ENCODE measurements around the gene NUP133. TPM values are rescaled to one million over a fixed set of nuclear protein-coding genes. Genes with fewer than 3 reads are reported as not detected.

The NUP133 gene
- total and polyA plus RNA-seq, 10 of the 15 experiments (the other 5 are each of a cell fraction or from before 2014, with no cell fraction given): 10.9 to 45.4 (median 29.2) TPM

GRCh38 chr1:229536982-229537381, 28.8 kb upstream of the NUP133 start:
- ChIA-PET RAD21 (ENCODE audit: unreplicated experiment) (no interaction called here), SMC1A (ENCODE audit: uncharacterized antibody, unreplicated experiment) (interaction anchor here (0.6 kb wide), 1 partner anchor 41 kb away, joined by 4 read pairs; no protein-coding TSS in a partner anchor), POLR2A (no interaction called here), CTCF (interaction anchor here (0.5 to 1.2 kb wide), 3 partner anchors 10 to 982 kb away, joined by 3 to 4 read pairs (median 3); no protein-coding TSS in a partner anchor)
- ATAC-seq (no peak; the same call in 2 of the 3 replicates), FAIRE-seq (no peak), DNase-seq (ENCODE audit: low read depth, low spot score) (no peak)
- intact Hi-C loops (cut with micrococcal nuclease; ENCODE audit: unreplicated experiment): no loop called here
- Histone ChIP-seq H3K4me2 (ENCODE audit: control insufficient read depth, insufficient read depth) (no peak overlapping the region), H3K27ac (ENCODE audit: control insufficient read depth, insufficient read depth) (no peak overlapping the region), H3K79me2 (ENCODE audit: control insufficient read depth, insufficient read depth, low read length) (no peaks in the 10 kb centered on the region), H2AFZ (ENCODE audit: control insufficient read depth, low read depth, low read length) (no peak overlapping the region), H3K4me3 (no peak overlapping the region), H3K9me3 (replicated peaks; ENCODE audit: control insufficient read depth, insufficient read depth, low read length) (no peaks in the 10 kb centered on the region), H3K4me1 (ENCODE audit: control insufficient read depth, insufficient read depth, low read length) (no peaks in the 10 kb centered on the region), H3K9ac (ENCODE audit: control insufficient read depth, insufficient read depth, low read length) (no peak overlapping the region), H3K27me3 (replicated peaks in 1 of 2; ENCODE audit: control insufficient read depth in 2 of 2, insufficient read depth in 2 of 2, low read length in 1 of 2) (no peaks in the 10 kb centered on the region), H3K36me3 (ENCODE audit: control insufficient read depth in 2 of 2, insufficient read depth in 2 of 2, low read length in 1 of 2) (peaks cover 4 to 7% of the 10 kb centered on the region in 2 experiments), H4K20me1 (ENCODE audit: control insufficient read depth, insufficient read depth) (no peaks in the 10 kb centered on the region)
- no TSS peak for BruUV-seq (replicated peaks)
- in situ Hi-C loops (cut with MboI): no loop called here
- TF ChIP-seq CBX3 (IDR thresholded peaks at IDR 0.05; ENCODE audit: borderline replicate concordance, low read depth) (no peak), NFXL1 (IDR thresholded peaks at IDR 0.05; ENCODE audit: borderline replicate concordance) (no peak), ZBTB40 (IDR thresholded peaks at IDR 0.05; ENCODE audit: borderline replicate concordance) (no peak), EP300 (IDR thresholded peaks at IDR 0.05; ENCODE audit: borderline replicate concordance in 1 of 2, control insufficient read depth in 1 of 2, low read depth in 2 of 2, low read length in 2 of 2) (no peak), POLR2AphosphoS5 (IDR thresholded peaks at IDR 0.05; ENCODE audit: low read length) (no peak), SUZ12 (IDR thresholded peaks at IDR 0.05; ENCODE audit: unreplicated experiment) (no peak), ZNF592 (IDR thresholded peaks at IDR 0.05) (no peak), GATAD2B (conservative IDR thresholded peaks at IDR 0.05; ENCODE audit: low read depth) (no peak), ZNF384 (IDR thresholded peaks at IDR 0.05; ENCODE audit: borderline replicate concordance, low read depth, low read length) (no peak), ASH2L (IDR thresholded peaks at IDR 0.05; ENCODE audit: borderline replicate concordance, low read depth) (no peak), MYC (IDR thresholded peaks at IDR 0.05; ENCODE audit: insufficient read depth, insufficient read length, insufficient replicate concordance, low read length, severe bottlenecking) (no peak), ZNF622 (IDR thresholded peaks at IDR 0.05) (no peak)
- TF ChIP-seq, protein P1, sequence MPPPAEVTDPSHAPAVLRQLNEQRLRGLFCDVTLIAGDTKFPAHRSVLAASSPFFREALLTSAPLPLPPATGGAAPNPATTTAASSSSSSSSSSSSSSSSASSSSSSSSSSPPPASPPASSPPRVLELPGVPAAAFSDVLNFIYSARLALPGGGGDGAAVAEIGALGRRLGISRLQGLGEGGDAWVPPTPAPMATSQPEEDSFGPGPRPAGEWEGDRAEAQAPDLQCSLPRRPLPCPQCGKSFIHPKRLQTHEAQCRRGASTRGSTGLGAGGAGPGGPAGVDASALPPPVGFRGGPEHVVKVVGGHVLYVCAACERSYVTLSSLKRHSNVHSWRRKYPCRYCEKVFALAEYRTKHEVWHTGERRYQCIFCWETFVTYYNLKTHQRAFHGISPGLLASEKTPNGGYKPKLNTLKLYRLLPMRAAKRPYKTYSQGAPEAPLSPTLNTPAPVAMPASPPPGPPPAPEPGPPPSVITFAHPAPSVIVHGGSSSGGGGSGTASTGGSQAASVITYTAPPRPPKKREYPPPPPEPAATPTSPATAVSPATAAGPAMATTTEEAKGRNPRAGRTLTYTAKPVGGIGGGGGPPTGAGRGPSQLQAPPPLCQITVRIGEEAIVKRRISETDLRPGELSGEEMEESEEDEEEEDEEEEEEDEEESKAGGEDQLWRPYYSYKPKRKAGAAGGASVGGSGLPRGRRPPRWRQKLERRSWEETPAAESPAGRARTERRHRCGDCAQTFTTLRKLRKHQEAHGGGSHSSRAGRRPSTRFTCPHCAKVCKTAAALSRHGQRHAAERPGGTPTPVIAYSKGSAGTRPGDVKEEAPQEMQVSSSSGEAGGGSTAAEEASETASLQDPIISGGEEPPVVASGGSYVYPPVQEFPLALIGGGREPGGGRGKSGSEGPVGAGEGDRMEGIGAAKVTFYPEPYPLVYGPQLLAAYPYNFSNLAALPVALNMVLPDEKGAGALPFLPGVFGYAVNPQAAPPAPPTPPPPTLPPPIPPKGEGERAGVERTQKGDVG (CRISPR knock-in tag; IDR thresholded peaks at IDR 0.05): no peak
